Measurements from ENCODE around the gene BDKRB2. TPM values are rescaled to one million over a fixed set of nuclear protein-coding genes. Genes with fewer than 3 reads are reported as not detected.

BDKRB2 gene
- total RNA-seq, 1 experiment from 2014 or later, result 0.05 TPM

GRCh38 chr14:96180043-96180874, 24.4 kb upstream of the BDKRB2 start:
- no TSS peak for BruUV-seq (replicated peaks)
- ChIA-PET CTCF (no interaction called here), POLR2A (no interaction called here)
- TF ChIP-seq SIN3A (IDR thresholded peaks at IDR 0.05; ENCODE audit: borderline replicate concordance, insufficient read depth, low read depth, low read length) (no peak), TCF7L2 (IDR thresholded peaks at IDR 0.05; ENCODE audit: low read depth, low read length) (no peak)
- H3K36me3 ChIP-seq (ENCODE audit: control insufficient read depth, insufficient read depth, low read length), result no peaks in the 10 kb centered on the region
- H3K4me3 ChIP-seq (ENCODE audit: low read depth in 2 of 2, low read length in 2 of 2), result no peak overlapping the region
- in situ Hi-C loops (cut with HindIII; ENCODE audit: low pct_unique_long_range_greater_than_20kb, low sequenced_read_pairs) (no loop called here), intact Hi-C loops (cut with micrococcal nuclease; ENCODE audit: unreplicated experiment) (no loop called here)
- no peaks in the 10 kb centered on the region for H3K27me3 ChIP-seq (ENCODE audit: control insufficient read depth, insufficient read depth, low read length)
- no peaks in the 10 kb centered on the region for H3K4me1 ChIP-seq (ENCODE audit: control insufficient read depth, insufficient read depth, low read length)
- DNase-seq (ENCODE audit: low read depth, low spot score) (no peak), ATAC-seq (no peak)
- no peak overlapping the region for H3K27ac ChIP-seq (ENCODE audit: low read length)
- no peaks in the 10 kb centered on the region for H3K9me3 ChIP-seq (ENCODE audit: control insufficient read depth, insufficient read depth, low read depth, low read length)

GRCh38 chr14:96181186-96182056, 23.2 kb upstream of the BDKRB2 start:
- H3K4me3 ChIP-seq (ENCODE audit: low read depth in 2 of 2, low read length in 2 of 2), result no peak overlapping the region
- no peaks in the 10 kb centered on the region for H3K9me3 ChIP-seq (ENCODE audit: control insufficient read depth, insufficient read depth, low read depth, low read length)
- BruUV-seq (replicated peaks), result no TSS peak
- POLR2A ChIA-PET, result no interaction called here
- no peaks in the 10 kb centered on the region for H3K4me1 ChIP-seq (ENCODE audit: control insufficient read depth, insufficient read depth, low read length)
- in situ Hi-C loops (cut with HindIII; ENCODE audit: low pct_unique_long_range_greater_than_20kb, low sequenced_read_pairs) (no loop called here), intact Hi-C loops (cut with micrococcal nuclease; ENCODE audit: unreplicated experiment) (no loop called here)
- DNase-seq (ENCODE audit: low read depth, low spot score) (no peak), ATAC-seq (no peak)
- no peaks in the 10 kb centered on the region for H3K36me3 ChIP-seq (ENCODE audit: control insufficient read depth, insufficient read depth, low read length)
- CTCF ChIA-PET, result no interaction called here
- TF ChIP-seq SIN3A (IDR thresholded peaks at IDR 0.05; ENCODE audit: borderline replicate concordance, insufficient read depth, low read depth, low read length), result no peak
- TF ChIP-seq REST (IDR thresholded peaks at IDR 0.05; ENCODE audit: insufficient read depth in 1 of 2, low read depth in 2 of 2, low read length in 1 of 2), result no peak
- TF ChIP-seq POLR2AphosphoS5 (IDR thresholded peaks at IDR 0.05; ENCODE audit: low read depth, low read length), result no peak
- no peak for TF ChIP-seq TCF7L2 (IDR thresholded peaks at IDR 0.05; ENCODE audit: low read depth, low read length)
- TF ChIP-seq CTCF (IDR thresholded peaks at IDR 0.05), result no peak
- no peaks in the 10 kb centered on the region for H3K27me3 ChIP-seq (ENCODE audit: control insufficient read depth, insufficient read depth, low read length)
- no peak overlapping the region for H3K27ac ChIP-seq (ENCODE audit: low read length)
